Inferior parietal cortex (tissue), 1 donor: ENCODE results near the gene FIGLA.

Experiments used
- DNase-seq: peaks from one replicate; pipeline ENCODE4 v3.0.0-alpha.2; 2016; ENCODE audit errors: extremely low spot score

FIGLA gene

DNA sequence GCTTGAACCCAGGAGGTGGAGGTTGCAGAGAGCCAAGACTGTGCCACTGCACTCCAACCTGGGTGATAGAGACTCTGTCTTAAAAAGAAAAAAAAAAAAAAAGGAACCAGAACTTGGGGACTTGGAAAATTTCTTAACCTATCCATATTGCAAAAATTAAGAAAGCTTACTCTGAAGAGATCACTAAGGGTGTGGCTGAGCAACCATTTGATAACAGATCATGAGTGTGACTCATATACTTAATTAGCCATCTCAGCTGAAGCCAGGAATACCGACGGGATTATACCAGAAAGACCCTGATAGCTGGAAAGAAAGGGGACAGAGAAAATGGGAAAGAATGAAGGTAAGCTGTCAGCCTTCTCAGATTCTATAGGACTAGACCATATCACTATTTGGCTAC is 15.3 kb downstream of the FIGLA start:
- no peak for DNase-seq

- DNase-seq: no peak
Observed at GRCh38 chr2:70772486-70773155, 17.8 kb downstream of the FIGLA start.

DNA sequence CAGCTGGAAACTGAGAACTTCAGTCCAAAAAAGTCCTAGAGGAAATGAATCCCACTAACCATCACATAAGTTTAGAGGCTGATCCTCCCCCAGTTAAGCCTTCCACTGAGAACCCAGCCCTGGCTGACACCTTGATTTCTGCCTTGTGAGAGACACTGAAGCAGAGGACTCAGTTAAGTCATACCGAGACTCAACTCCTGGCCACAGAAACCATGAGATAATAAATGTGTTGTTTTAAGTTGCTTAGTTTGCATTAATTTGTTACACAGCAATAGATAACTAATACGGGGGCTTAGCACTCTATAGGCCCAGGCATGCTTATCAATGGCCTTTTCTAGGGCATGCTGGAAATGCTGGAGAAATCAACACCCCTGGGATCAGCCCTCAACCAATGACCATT is 19.0 kb downstream of the FIGLA start:
- DNase-seq: no peak

GRCh38 chr2:70769450-70769849 is 21.0 kb downstream of the FIGLA start:
- no peak for DNase-seq

DNA sequence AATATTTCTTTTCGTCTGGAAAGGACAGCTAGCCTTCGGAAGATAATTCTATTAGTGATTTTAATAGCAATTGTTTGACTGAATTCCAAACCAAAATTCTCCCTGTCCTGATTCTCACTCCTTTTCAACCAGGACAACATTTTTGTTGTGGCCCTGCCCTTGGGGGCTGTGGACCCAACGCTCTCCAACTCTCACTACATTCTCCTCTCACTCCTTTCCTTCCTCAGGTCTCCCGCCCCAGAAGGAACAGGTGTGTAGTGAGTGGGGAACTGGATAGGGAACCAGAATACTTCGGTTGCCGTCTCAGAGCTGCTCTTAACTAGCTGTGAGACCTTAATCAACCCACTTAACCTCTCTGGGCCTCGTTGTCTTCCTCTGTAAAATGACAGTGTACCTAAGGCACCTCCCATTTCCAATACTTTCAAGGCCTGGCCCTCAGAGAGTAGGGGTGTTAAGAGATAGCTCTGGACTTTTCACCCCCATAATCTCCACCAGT is 21.8 kb downstream of the FIGLA start:
- DNase-seq: no peak

GRCh38 chr2:70767699-70768589 is 22.5 kb downstream of the FIGLA start, which contains the start of gene ADD2:
ADD2 (minus strand) TSS chr2:70768200; CDS start chr2:70706408, 61,792 bp downstream.
- DNase-seq: no peak

- no peak for DNase-seq
Observed at GRCh38 chr2:70767079-70767698, 23.3 kb downstream of the FIGLA start.

DNA sequence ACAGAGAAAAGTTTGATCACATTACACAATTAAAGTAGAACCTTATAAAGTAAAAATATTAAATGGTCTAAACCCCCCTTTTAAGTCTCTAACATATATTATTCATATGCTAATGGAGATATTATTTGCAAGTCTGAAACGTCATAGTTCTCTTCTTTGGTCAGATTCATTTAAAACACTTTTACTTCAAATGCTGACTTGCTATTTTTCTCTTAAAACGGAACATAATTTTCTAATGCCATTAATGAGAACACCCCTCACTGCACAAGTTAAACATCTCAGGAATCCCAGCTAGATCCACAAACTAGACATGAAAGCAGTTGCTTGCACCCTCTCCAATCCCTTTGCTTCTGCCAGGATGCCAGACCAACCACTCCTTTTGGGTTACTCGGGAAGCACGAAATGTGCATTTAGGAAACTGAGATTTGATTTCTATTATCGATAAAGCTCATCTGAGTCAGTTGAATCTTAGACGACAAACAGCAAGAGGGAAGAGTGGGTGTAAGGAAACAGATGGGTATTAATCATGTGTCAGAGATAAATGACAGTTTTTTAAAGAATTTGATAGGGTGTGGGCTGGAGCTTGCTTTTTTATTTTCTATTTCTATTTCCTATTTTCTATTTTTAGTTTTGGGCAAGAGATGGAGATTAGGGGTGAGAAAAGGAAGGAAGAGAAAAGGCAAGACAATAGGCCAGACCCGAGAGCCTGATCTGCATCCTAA is 23.9 kb downstream of the FIGLA start:
- DNase-seq: no peak

- no peak for DNase-seq
Observed at GRCh38 chr2:70765507-70765906, 24.9 kb downstream of the FIGLA start.

- no peak for DNase-seq
Observed at GRCh38 chr2:70759446-70759845, 31.0 kb downstream of the FIGLA start.

DNA sequence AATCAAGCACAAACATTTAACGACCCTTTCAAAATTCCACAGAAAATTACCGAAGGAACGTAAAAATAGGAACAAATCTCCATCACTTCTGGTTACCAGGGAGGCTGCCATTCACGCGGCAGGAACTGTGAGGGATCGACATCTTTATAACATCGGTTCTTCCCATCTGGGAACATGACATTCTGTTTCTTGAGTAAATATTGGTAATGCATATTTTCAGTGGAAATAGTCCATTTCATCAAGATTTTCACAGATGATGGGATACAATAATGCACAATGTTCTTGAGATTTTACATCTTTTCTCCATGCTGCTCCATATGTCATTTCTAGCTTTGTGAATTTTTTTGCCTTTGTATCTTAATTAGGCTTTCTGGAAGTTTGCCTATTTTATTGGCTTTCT is 32.5 kb downstream of the FIGLA start:
- DNase-seq: no peak

DNA sequence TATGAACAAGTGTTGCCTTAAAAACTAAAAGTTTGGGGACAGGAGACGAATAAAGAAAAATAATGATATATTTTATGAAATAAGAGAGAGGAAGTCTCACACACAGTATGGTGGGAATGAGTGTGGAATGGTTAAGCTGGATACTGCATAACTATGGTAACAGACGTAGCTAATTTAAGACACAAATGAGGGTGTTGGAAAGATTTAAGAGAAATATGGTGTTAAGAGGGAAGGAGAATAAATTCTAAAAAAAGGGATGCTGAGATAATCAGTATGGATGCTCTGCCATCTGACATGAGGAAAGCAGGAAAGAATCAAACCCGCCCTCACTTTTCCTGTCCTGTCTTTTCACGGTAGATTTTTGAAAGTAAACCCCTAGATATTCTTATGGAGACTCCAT is 33.1 kb downstream of the FIGLA start:
- DNase-seq: no peak

GRCh38 chr2:70756128-70756527 is 34.3 kb downstream of the FIGLA start:
- no peak for DNase-seq

DNA sequence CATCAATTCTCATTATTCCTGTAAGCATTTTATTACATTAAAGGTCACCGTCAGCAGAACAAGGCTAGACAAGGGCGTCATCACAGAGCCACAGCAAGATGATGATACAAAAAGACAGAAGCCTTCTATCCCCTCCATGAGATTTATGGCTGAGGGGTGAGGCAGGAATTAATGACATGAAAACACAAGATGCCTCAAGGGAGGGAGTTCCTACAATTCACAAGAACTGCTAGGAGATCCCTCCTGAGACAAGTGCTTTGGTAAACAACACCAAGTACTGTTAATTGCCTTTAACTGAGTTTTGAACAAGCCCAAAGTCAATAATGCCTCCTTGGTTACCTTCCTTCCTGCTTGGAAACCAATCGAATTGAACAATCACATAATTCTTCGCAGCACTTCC is 36.5 kb downstream of the FIGLA start:
- no peak for DNase-seq

GRCh38 chr2:70753031-70753430 is 37.4 kb downstream of the FIGLA start:
- no peak for DNase-seq

DNA sequence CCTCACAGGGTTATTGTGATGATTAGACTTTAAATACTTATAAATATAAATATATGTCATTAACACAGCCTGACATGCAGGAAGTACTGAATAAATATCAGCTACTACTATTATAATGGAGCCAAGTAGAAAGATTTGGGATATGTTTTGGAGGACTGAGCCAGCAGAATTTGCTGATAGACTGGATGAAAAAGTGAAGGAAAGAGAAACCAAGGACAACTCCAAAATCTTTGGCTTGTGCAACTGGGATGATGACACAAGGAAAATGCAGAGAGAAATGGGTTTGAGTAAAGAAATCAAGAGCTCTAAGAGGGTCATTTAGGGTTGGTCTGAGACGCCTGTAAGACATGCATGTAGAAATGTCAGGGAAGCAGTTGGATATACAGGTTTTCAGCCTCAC is 38.0 kb downstream of the FIGLA start:
- no peak for DNase-seq

DNA sequence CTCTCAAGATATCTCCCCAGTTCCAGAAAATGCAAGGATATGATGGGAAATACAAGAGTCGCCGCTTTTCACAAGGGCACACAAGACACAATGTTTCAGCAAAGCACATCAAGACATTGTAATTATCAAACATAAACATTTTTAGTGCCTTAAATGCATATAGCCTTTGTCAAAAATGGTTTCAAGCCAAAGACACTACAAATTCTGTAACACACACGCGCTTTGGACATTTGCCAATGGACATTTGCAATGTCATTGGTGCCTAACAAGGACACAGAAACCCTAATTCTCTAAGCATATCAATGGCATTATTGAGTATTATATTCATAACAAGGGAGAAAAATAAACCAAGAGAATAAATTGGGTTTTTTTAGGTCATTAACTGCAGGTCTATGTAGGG is 38.6 kb downstream of the FIGLA start:
- DNase-seq: no peak

DNA sequence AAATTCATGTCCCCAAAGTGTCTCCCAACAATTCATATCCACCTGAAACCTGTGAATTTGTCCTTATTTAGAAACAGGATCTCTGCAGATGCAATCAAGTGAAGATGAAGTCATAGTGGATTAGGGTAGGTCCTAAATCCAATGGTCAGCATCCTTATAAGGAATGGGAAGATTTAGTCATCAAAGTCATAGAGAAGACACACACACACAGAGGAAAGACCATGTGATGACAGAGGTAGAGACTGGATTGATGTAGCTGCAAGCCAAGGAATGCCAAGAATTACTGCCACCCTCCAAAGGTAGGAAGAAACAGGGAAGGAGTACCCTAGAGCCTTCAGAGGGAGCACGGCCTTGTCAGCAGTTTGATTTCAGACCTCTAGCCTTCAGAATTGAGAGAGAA is 40.1 kb downstream of the FIGLA start:
- no peak for DNase-seq

DNA sequence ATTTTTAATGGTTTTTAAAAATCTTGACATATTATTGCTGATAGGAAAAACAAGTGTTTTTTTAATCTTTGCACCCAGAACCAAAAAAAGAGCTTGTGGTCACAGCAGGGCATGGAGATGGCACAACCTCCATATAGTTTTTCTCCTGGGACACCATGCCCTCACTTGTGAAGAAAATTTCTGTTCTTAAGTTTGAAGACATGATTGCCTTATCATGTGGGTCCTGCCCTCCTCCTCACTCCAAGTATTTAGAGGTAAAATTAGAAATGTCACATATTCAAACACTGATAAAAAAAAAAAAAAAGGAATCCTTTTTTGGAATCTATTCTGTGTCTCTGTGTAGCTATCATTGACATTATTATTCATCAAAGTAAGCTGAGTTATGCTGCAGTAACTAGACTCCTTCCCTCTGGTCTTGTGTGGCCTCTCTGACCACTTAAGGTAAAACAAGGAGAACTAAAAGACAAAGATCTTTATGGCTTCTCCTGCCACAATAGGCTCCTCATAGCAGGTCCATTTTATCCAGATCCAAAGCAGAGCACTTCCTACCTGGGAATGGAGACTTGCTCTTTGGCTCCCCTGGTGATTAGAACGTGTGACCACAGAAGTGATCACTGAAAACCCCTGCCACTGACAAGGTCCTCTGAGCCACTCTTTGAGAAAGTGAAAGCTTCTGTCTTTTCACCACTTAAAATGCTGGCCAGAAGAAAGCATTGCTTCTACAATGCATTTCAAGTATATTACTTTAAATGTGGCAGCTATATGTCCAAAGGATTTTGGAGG is 42.2 kb downstream of the FIGLA start:
- DNase-seq: no peak

- no peak for DNase-seq
Observed at GRCh38 chr2:70747284-70747683, 43.2 kb downstream of the FIGLA start.
